Ascending aorta (tissue), 2 donors: ENCODE data around the gene XYLT1. TPM values are rescaled to one million over a fixed set of nuclear protein-coding genes. Genes with fewer than 3 reads are reported as not detected.

Experiments
- DNase-seq, 2 donors: peaks; one replicate each; pipeline ENCODE4 v3.0.0-alpha.2; 2019; ENCODE audit warnings: low spot score in 2 of 2
- H3K27ac ChIP-seq, 2 donors: fragments of 200-600 bp; sonication (generic); one replicate each; pipeline ENCODE4 v1.5.1; 2016 to 2017; ENCODE audit warnings: mild to moderate bottlenecking in 1 of 2
- H3K27me3 ChIP-seq: fragments of 200-600 bp; sonication (generic); one replicate; pipeline ENCODE4 v1.5.1; 2017
- H3K36me3 ChIP-seq, 2 donors: fragments of 200-600 bp; sonication (generic); one replicate each; pipeline ENCODE4 v1.5.1; 2016
- H3K4me1 ChIP-seq, 2 donors: fragments of 200-600 bp; sonication (generic); one replicate each; pipeline ENCODE4 v1.5.1; 2016 to 2017; ENCODE audit warnings: mild to moderate bottlenecking in 1 of 2
- H3K4me3 ChIP-seq, 2 donors: fragments of 200-600 bp; sonication (generic); one replicate each; pipeline ENCODE4 v1.5.1; 2016 to 2017; ENCODE audit warnings: mild to moderate bottlenecking in 1 of 2
- H3K9me3 ChIP-seq, 2 donors: fragments of 200-600 bp; sonication (generic); one replicate each; pipeline ENCODE4 v1.5.1; 2016
- CTCF ChIP-seq, 3 experiments: fragments of 200-600 bp in 2 of 3; fragments of 450-650 bp in 1 of 3; sonication (generic) in 2 of 3; IDR thresholded peaks; one replicate each; pipeline ENCODE4 v1.5.1; 2016 to 2019; ENCODE audit warnings: antibody characterized with exemption in 3 of 3, mild to moderate bottlenecking in 1 of 3, moderate library complexity in 1 of 3
- intact Hi-C: fragments of 100-400 bp; cut with DNase I; formaldehyde crosslinking; loops from one replicate; pipeline ENCODE4 v1.15.1; 2023
- total RNA-seq: library from RNA; depleted of rRNA; stranded (reverse); fragments of >200 nt; gene quantifications from one replicate; pipeline ENCODE4 v1.1.0, GENCODE V29; 2016

Gene XYLT1
- total RNA-seq, 1 donor from 2014 or later = 6.7 TPM

- Histone ChIP-seq H3K27ac (peak overlapping the region; percentile 52 to 69), H3K4me3 (no peak overlapping the region), H3K36me3 (no peaks in the 10 kb centered on the region), H3K9me3 (no peaks in the 10 kb centered on the region), H3K27me3 (no peaks in the 10 kb centered on the region), H3K4me1 (peaks cover 0 to 4% of the 10 kb centered on the region in 2 donors)
- no peak for DNase-seq
- TF ChIP-seq CTCF (IDR thresholded peaks at IDR 0.05) = no peak
- intact Hi-C loops = no loop called here
Measured at GRCh38 chr16:17289674-17290635, 180.8 kb downstream of the XYLT1 start.

GRCh38 chr16:17289050-17289449 is 181.7 kb downstream of the XYLT1 start:
- Histone ChIP-seq H3K4me3 (no peak overlapping the region), H3K9me3 (no peaks in the 10 kb centered on the region), H3K4me1 (peaks cover 0 to 4% of the 10 kb centered on the region in 2 donors), H3K27me3 (no peaks in the 10 kb centered on the region), H3K36me3 (no peaks in the 10 kb centered on the region), H3K27ac (peak overlapping the region in 1 of 2 donors; percentile 46)
- no peak for DNase-seq
- intact Hi-C loops = no loop called here
- TF ChIP-seq CTCF (IDR thresholded peaks at IDR 0.05) = no peak

- no peaks in the 10 kb centered on the region for H3K9me3 ChIP-seq
- H3K36me3 ChIP-seq = no peaks in the 10 kb centered on the region
- H3K27me3 ChIP-seq = no peaks in the 10 kb centered on the region
- intact Hi-C loops = no loop called here
- TF ChIP-seq CTCF (IDR thresholded peaks at IDR 0.05) = no peak
- peaks cover 0 to 4% of the 10 kb centered on the region in 2 donors for H3K4me1 ChIP-seq
- no peak for DNase-seq
- H3K4me3 ChIP-seq = no peak overlapping the region
- H3K27ac ChIP-seq = no peak overlapping the region
Measured at GRCh38 chr16:17287166-17287800, 183.5 kb downstream of the XYLT1 start.

- intact Hi-C loops = no loop called here
- no peak for DNase-seq
Measured at GRCh38 chr16:17286443-17286842, 184.3 kb downstream of the XYLT1 start.

GRCh38 chr16:17283016-17283415 is 187.7 kb downstream of the XYLT1 start:
- Histone ChIP-seq H3K36me3 (no peaks in the 10 kb centered on the region), H3K4me3 (no peak overlapping the region), H3K27ac (no peak overlapping the region), H3K4me1 (no peaks in the 10 kb centered on the region), H3K27me3 (no peaks in the 10 kb centered on the region), H3K9me3 (no peaks in the 10 kb centered on the region)
- TF ChIP-seq CTCF (IDR thresholded peaks at IDR 0.05) = no peak
- intact Hi-C loops = no loop called here
- DNase-seq = no peak

More at GRCh38 chr16:17286443-17286842, 184.3 kb downstream of the XYLT1 start:
- Histone ChIP-seq H3K9me3 (no peaks in the 10 kb centered on the region), H3K4me3 (no peak overlapping the region), H3K27ac (no peak overlapping the region), H3K27me3 (no peaks in the 10 kb centered on the region), H3K36me3 (no peaks in the 10 kb centered on the region), H3K4me1 (peaks cover 0 to 4% of the 10 kb centered on the region in 2 donors)
- no peak for TF ChIP-seq CTCF (IDR thresholded peaks at IDR 0.05)
